ENCODE results near the gene CKAP2.
"Not testable (repeated sequence)": the region's sequence is repeated elsewhere in the genome, so short reads cannot be mapped to it uniquely, and the experiment has no call there.

Gene CKAP2

GRCh38 chr13:52408071-52408658 lies 47.1 kb upstream of the CKAP2 start:
- not testable (repeated sequence) for H4K20me1 ChIP-seq (ENCODE audit: insufficient read depth, low read length, poor library complexity, severe bottlenecking); H3K4me3 ChIP-seq (ENCODE audit: low read length, poor library complexity, severe bottlenecking); H3K36me3 ChIP-seq (ENCODE audit: insufficient read depth, low read length); H3K4me2 ChIP-seq (ENCODE audit: low read depth, low read length, poor library complexity, severe bottlenecking); H3F3A ChIP-seq (ENCODE audit: low read depth); H3K27me3 ChIP-seq (ENCODE audit: insufficient read depth, low read length, poor library complexity, severe bottlenecking); H3K79me2 ChIP-seq (ENCODE audit: insufficient read depth, low read length); H2AFZ ChIP-seq (ENCODE audit: low read length); H3K9ac ChIP-seq (ENCODE audit: low read depth, low read length, poor library complexity, severe bottlenecking); H3K9me2 ChIP-seq (replicated peaks; ENCODE audit: low read depth, low read length); H3K9me3 ChIP-seq (ENCODE audit: insufficient read depth, low read depth, low read length)
- H3K4me1 ChIP-seq (ENCODE audit: insufficient read depth, low read length, poor library complexity, severe bottlenecking): peaks cover 13% of the 10 kb centered on the region

GRCh38 chr13:52411629-52412028 lies 43.6 kb upstream of the CKAP2 start:
- Histone ChIP-seq H3K4me3 (ENCODE audit: low read length, poor library complexity, severe bottlenecking) (no peak overlapping the region), H3K9me3 (ENCODE audit: insufficient read depth, low read depth, low read length) (no peaks in the 10 kb centered on the region), H3K27me3 (ENCODE audit: insufficient read depth, low read length, poor library complexity, severe bottlenecking) (no peaks in the 10 kb centered on the region), H4K20me1 (ENCODE audit: insufficient read depth, low read length, poor library complexity, severe bottlenecking) (no peaks in the 10 kb centered on the region), H3K4me1 (ENCODE audit: insufficient read depth, low read length, poor library complexity, severe bottlenecking) (no peaks in the 10 kb centered on the region), H3K36me3 (ENCODE audit: insufficient read depth, low read length) (peaks cover 37% of the 10 kb centered on the region; the same call in 1 of the 2 replicates), H3K4me2 (ENCODE audit: low read depth, low read length, poor library complexity, severe bottlenecking) (no peak overlapping the region), H3F3A (ENCODE audit: low read depth) (no peaks in the 10 kb centered on the region), H3K9ac (ENCODE audit: low read depth, low read length, poor library complexity, severe bottlenecking) (no peak overlapping the region), H3K9me2 (replicated peaks; ENCODE audit: low read depth, low read length) (no peaks in the 10 kb centered on the region), H3K79me2 (ENCODE audit: insufficient read depth, low read length) (no peaks in the 10 kb centered on the region), H2AFZ (ENCODE audit: low read length) (no peak overlapping the region)
- no peak for TF ChIP-seq EZH2phosphoT487 (IDR thresholded peaks at IDR 0.05; ENCODE audit: borderline replicate concordance)
- TF ChIP-seq CTCF (conservative IDR thresholded peaks at IDR 0.05; ENCODE audit: low read length): no peak

GRCh38 chr13:52412128-52412527 lies 43.1 kb upstream of the CKAP2 start:
- Histone ChIP-seq H3K79me2 (ENCODE audit: insufficient read depth, low read length) (no peaks in the 10 kb centered on the region), H3K9me3 (ENCODE audit: insufficient read depth, low read depth, low read length) (no peaks in the 10 kb centered on the region), H3K9me2 (replicated peaks; ENCODE audit: low read depth, low read length) (no peaks in the 10 kb centered on the region), H3K27me3 (ENCODE audit: insufficient read depth, low read length, poor library complexity, severe bottlenecking) (no peaks in the 10 kb centered on the region), H3K4me1 (ENCODE audit: insufficient read depth, low read length, poor library complexity, severe bottlenecking) (no peaks in the 10 kb centered on the region), H4K20me1 (ENCODE audit: insufficient read depth, low read length, poor library complexity, severe bottlenecking) (no peaks in the 10 kb centered on the region), H3K4me3 (ENCODE audit: low read length, poor library complexity, severe bottlenecking) (no peak overlapping the region), H2AFZ (ENCODE audit: low read length) (no peak overlapping the region), H3F3A (ENCODE audit: low read depth) (no peaks in the 10 kb centered on the region), H3K9ac (ENCODE audit: low read depth, low read length, poor library complexity, severe bottlenecking) (no peak overlapping the region), H3K36me3 (ENCODE audit: insufficient read depth, low read length) (peaks cover 42% of the 10 kb centered on the region; the same call in 1 of the 2 replicates), H3K4me2 (ENCODE audit: low read depth, low read length, poor library complexity, severe bottlenecking) (no peak overlapping the region)
- no peak for TF ChIP-seq EZH2phosphoT487 (IDR thresholded peaks at IDR 0.05; ENCODE audit: borderline replicate concordance)
- TF ChIP-seq CTCF (conservative IDR thresholded peaks at IDR 0.05; ENCODE audit: low read length): no peak

GRCh38 chr13:52414051-52414450 lies 41.2 kb upstream of the CKAP2 start:
- H3K4me2 ChIP-seq (ENCODE audit: low read depth, low read length, poor library complexity, severe bottlenecking): no peak overlapping the region
- no peak overlapping the region for H2AFZ ChIP-seq (ENCODE audit: low read length)
- peaks cover 51% of the 10 kb centered on the region; the same call in 1 of the 2 replicates for H3K36me3 ChIP-seq (ENCODE audit: insufficient read depth, low read length)
- H3K9ac ChIP-seq (ENCODE audit: low read depth, low read length, poor library complexity, severe bottlenecking): no peak overlapping the region
- H3F3A ChIP-seq (ENCODE audit: low read depth): no peaks in the 10 kb centered on the region
- no peaks in the 10 kb centered on the region for H3K9me2 ChIP-seq (replicated peaks; ENCODE audit: low read depth, low read length)
- no peak overlapping the region for H3K4me3 ChIP-seq (ENCODE audit: low read length, poor library complexity, severe bottlenecking)
- no peaks in the 10 kb centered on the region for H3K9me3 ChIP-seq (ENCODE audit: insufficient read depth, low read depth, low read length)
- H3K4me1 ChIP-seq (ENCODE audit: insufficient read depth, low read length, poor library complexity, severe bottlenecking): peaks cover 2% of the 10 kb centered on the region
- H3K79me2 ChIP-seq (ENCODE audit: insufficient read depth, low read length): no peaks in the 10 kb centered on the region
- TF ChIP-seq EZH2phosphoT487 (IDR thresholded peaks at IDR 0.05; ENCODE audit: borderline replicate concordance): no peak
- H4K20me1 ChIP-seq (ENCODE audit: insufficient read depth, low read length, poor library complexity, severe bottlenecking): no peaks in the 10 kb centered on the region
- no peaks in the 10 kb centered on the region for H3K27me3 ChIP-seq (ENCODE audit: insufficient read depth, low read length, poor library complexity, severe bottlenecking)
